SK-N-SH (cell line): ENCODE measurements around the gene ZMYND8.
"Not testable (repeated sequence)": the region's sequence is repeated elsewhere in the genome, so short reads cannot be mapped to it uniquely, and the experiment has no call there.

ENCODE experiments used
- CTCF ChIP-seq: fragments of 200-600 bp; sonication (generic); IDR thresholded peaks from 2 replicates; pipeline ENCODE4 v1.6.1; 2017; ENCODE audit warnings: antibody characterized with exemption, mild to moderate bottlenecking, moderate library complexity
- EP300 ChIP-seq, 2 experiments: IDR thresholded peaks; 2 replicates each; pipeline versions ENCODE4 v1.4.0 to v1.6.1; 2012; ENCODE audit warnings: borderline replicate concordance in 1 of 2, low read depth in 1 of 2, low read length in 1 of 2
- EZH2phosphoT487 ChIP-seq: fragments of 200-600 bp; sonication (generic); IDR thresholded peaks from 2 replicates; pipeline ENCODE4 v1.6.1; 2017; ENCODE audit warnings: low read depth, mixed run types, mild to moderate bottlenecking, antibody characterized with exemption, moderate library complexity, borderline replicate concordance
- GABPA ChIP-seq: IDR thresholded peaks from 2 replicates; pipeline ENCODE4 v1.4.0; 2012; ENCODE audit warnings: low read depth, mild to moderate bottlenecking
- JUND ChIP-seq: IDR thresholded peaks from 2 replicates; pipeline ENCODE4 v1.4.0; 2012
- MXI1 ChIP-seq: IDR thresholded peaks from 2 replicates; pipeline ENCODE4 v1.6.1; 2012; ENCODE audit warnings: mild to moderate bottlenecking, low read depth, low read length, improper control_type of control experiment
- NFIC ChIP-seq: IDR thresholded peaks from 2 replicates; pipeline ENCODE4 v1.4.0; 2012; ENCODE audit warnings: borderline replicate concordance
- POLR2AphosphoS5 ChIP-seq: IDR thresholded peaks from 2 replicates; pipeline ENCODE4 v1.6.1; 2012; ENCODE audit warnings: low read depth, low read length
- RCOR1 ChIP-seq: fragments of 150-350 bp; IDR thresholded peaks from 2 replicates; pipeline ENCODE4 v1.6.1; 2017; ENCODE audit warnings: antibody characterized with exemption, low read length
- SIN3A ChIP-seq: IDR thresholded peaks from 2 replicates; pipeline ENCODE4 v1.6.1; 2012; ENCODE audit warnings: low read depth, mild to moderate bottlenecking, low read length, moderate library complexity, borderline replicate concordance
- TCF12 ChIP-seq: IDR thresholded peaks from 2 replicates; pipeline ENCODE4 v1.4.0; 2012
- TEAD4 ChIP-seq: IDR thresholded peaks from 2 replicates; pipeline ENCODE4 v1.4.0; 2012; ENCODE audit warnings: mild to moderate bottlenecking, borderline replicate concordance; ENCODE audit not compliant: insufficient read depth
- USF1 ChIP-seq: IDR thresholded peaks from 2 replicates; pipeline ENCODE4 v1.4.0; 2012; ENCODE audit warnings: low read depth, borderline replicate concordance
- YY1 ChIP-seq: IDR thresholded peaks from 2 replicates; pipeline ENCODE4 v1.4.0; 2012; ENCODE audit warnings: low read depth, mild to moderate bottlenecking

GRCh38 chr20:47366301-47366700 lies 9.8 kb upstream of the ZMYND8 start:
- TF ChIP-seq USF1; POLR2AphosphoS5; GABPA; CTCF; EP300 (IDR thresholded peaks at IDR 0.05; ENCODE audit: borderline replicate concordance in 1 of 2, low read depth in 1 of 2, low read length in 1 of 2); NFIC; SIN3A; EZH2phosphoT487; TCF12; JUND; YY1; RCOR1; MXI1; TEAD4: not testable (repeated sequence)
